OCI-LY1 (cell line): Measurements from ENCODE around the gene MAIP1.

ENCODE experiments used
- CTCF ChIP-seq: fragments of 200-600 bp; sonication (generic), shearing (Covaris generic); IDR thresholded peaks from 2 replicates; pipeline ENCODE4 v1.5.1; 2017; ENCODE audit warnings: mild to moderate bottlenecking, antibody characterized with exemption, low read length, moderate library complexity, mixed read lengths
- EZH2 ChIP-seq: fragments of 200-600 bp; sonication (generic), shearing (Covaris generic); IDR thresholded peaks from 2 replicates; pipeline ENCODE4 v1.8.0; 2017; ENCODE audit warnings: borderline replicate concordance, mixed run types, mild to moderate bottlenecking, antibody characterized with exemption, low read length, moderate library complexity, mixed read lengths

- TF ChIP-seq CTCF = no peak
- no peak for TF ChIP-seq EZH2
Measured at GRCh38 chr2:199910338-199911051, 44.9 kb upstream of the MAIP1 start.
